SK-N-SH (cell line): ENCODE measurements around the gene HSD11B2. TPM values are rescaled to one million over a fixed set of nuclear protein-coding genes. Genes with fewer than 3 reads are reported as not detected.

Experiments
- CTCF ChIA-PET: fragments of 300-600, 350-600 bp; formaldehyde crosslinking; extraction: SDS; loops from one replicate; lab custom pipeline; 2021; lab: Yijun Ruan, JAX
- POLR2A ChIA-PET: fragments of 350-600 bp; sonication (Branson Sonifier 250); formaldehyde crosslinking; extraction: SDS; loops from one replicate; lab custom pipeline; 2020; ENCODE audit warnings: antibody characterized with exemption, inconsistent platforms; lab: Yijun Ruan, JAX
- DNase-seq: peaks from one replicate; pipeline ENCODE4 v3.0.0; 2012
- H2AFZ ChIP-seq: fragments of 200-600 bp; sonication (generic); 2 replicates; pipeline ENCODE4 v1.8.1; 2016; ENCODE audit warnings: antibody characterized with exemption, mild to moderate bottlenecking, low read depth
- H3F3A ChIP-seq: fragments of 200-600 bp; sonication (generic); replicated peaks from 2 replicates; pipeline ENCODE3; 2016; ENCODE audit warnings: antibody characterized with exemption, mild to moderate bottlenecking; ENCODE audit not compliant: insufficient read depth
- H3K27ac ChIP-seq, 2 experiments: fragments of 200-500 bp in 1 of 2; fragments of 200-600 bp in 1 of 2; sonication (Bioruptor generic) in 1 of 2; sonication (generic), shearing (Covaris generic) in 1 of 2; 2 replicates each; pipeline versions ENCODE4 v1.5.1 to v1.6.1; 2014 to 2016; ENCODE audit warnings: low read depth in 2 of 2, inconsistent platforms in 1 of 2, low read length in 1 of 2, mild to moderate bottlenecking in 1 of 2, mixed read lengths in 1 of 2
- H3K27me3 ChIP-seq: fragments of 200-600 bp; sonication (generic), shearing (Covaris generic); 2 replicates; pipeline ENCODE4 v1.6.1; 2016; ENCODE audit warnings: mixed run types; ENCODE audit not compliant: insufficient read depth
- H3K36me3 ChIP-seq, 2 experiments: fragments of 200-500 bp in 1 of 2; fragments of 200-600 bp in 1 of 2; sonication (Bioruptor generic) in 1 of 2; sonication (generic) in 1 of 2; replicated peaks in 1 of 2; 2 replicates each; pipeline versions ENCODE3 to v1.5.1; 2014 to 2016; ENCODE audit warnings: low read length in 1 of 2, mild to moderate bottlenecking in 1 of 2; ENCODE audit not compliant: insufficient read depth in 2 of 2, control insufficient read depth in 1 of 2
- H3K4me1 ChIP-seq, 2 experiments: fragments of 200-500 bp in 1 of 2; fragments of 200-600 bp in 1 of 2; sonication (Bioruptor generic) in 1 of 2; sonication (generic), shearing (Covaris generic) in 1 of 2; 2 replicates each; pipeline versions ENCODE4 v1.5.1 to v1.6.1; 2014 to 2016; ENCODE audit warnings: low read depth in 1 of 2, low read length in 1 of 2, mixed run types in 1 of 2; ENCODE audit not compliant: insufficient read depth in 2 of 2, control insufficient read depth in 1 of 2
- H3K4me2 ChIP-seq: fragments of 200-600 bp; sonication (generic), shearing (Covaris generic); 2 replicates; pipeline ENCODE4 v1.6.1; 2017; ENCODE audit warnings: mixed run types
- H3K4me3 ChIP-seq, 2 experiments: fragments of 200-500 bp in 1 of 2; fragments of 200-600 bp in 1 of 2; sonication (Bioruptor generic) in 1 of 2; sonication (generic), shearing (Covaris generic) in 1 of 2; 2 replicates each; pipeline versions ENCODE4 v1.5.1 to v1.8.1; 2014 to 2016; ENCODE audit warnings: low read depth in 2 of 2, inconsistent platforms in 1 of 2, low read length in 1 of 2, mild to moderate bottlenecking in 1 of 2, mixed read lengths in 1 of 2, moderate library complexity in 1 of 2
- H3K79me2 ChIP-seq: fragments of 200-600 bp; sonication (generic); 2 replicates; pipeline ENCODE4 v1.8.1; 2017; ENCODE audit warnings: mild to moderate bottlenecking; ENCODE audit not compliant: insufficient read depth
- H3K9ac ChIP-seq: fragments of 200-600 bp; sonication (generic); 2 replicates; pipeline ENCODE4 v1.6.1; 2017; ENCODE audit warnings: mixed run types
- H3K9me2 ChIP-seq: fragments of 200-600 bp; sonication (generic); 2 replicates; pipeline ENCODE4 v1.6.1; 2017; ENCODE audit warnings: mixed run types
- H3K9me3 ChIP-seq: fragments of 200-600 bp; sonication (generic); 2 replicates; pipeline ENCODE4 v1.6.1; 2017; ENCODE audit warnings: mixed run types, mild to moderate bottlenecking, moderate library complexity
- H4K20me1 ChIP-seq: fragments of 200-600 bp; sonication (generic); 2 replicates; pipeline ENCODE4 v1.6.1; 2017; ENCODE audit warnings: mild to moderate bottlenecking, mixed run types; ENCODE audit not compliant: insufficient read depth
- FOXJ3 ChIP-seq: sonication (generic); formaldehyde crosslinking; IDR thresholded peaks from 2 replicates; pipeline ENCODE4 v1.5.1; 2020; ENCODE audit warnings: mild to moderate bottlenecking, missing genetic modification reagents
- GATA2 ChIP-seq: sonication (generic); formaldehyde crosslinking; IDR thresholded peaks from 2 replicates; pipeline ENCODE4 v1.5.0; 2020; ENCODE audit warnings: mild to moderate bottlenecking, missing genetic modification reagents
- JUND ChIP-seq: IDR thresholded peaks from 2 replicates; pipeline ENCODE4 v1.4.0; 2012
- NFIC ChIP-seq: IDR thresholded peaks from 2 replicates; pipeline ENCODE4 v1.4.0; 2012; ENCODE audit warnings: borderline replicate concordance
- NRF1 ChIP-seq: IDR thresholded peaks from 2 replicates; pipeline ENCODE4 v1.6.1; 2012; ENCODE audit warnings: low read depth, mild to moderate bottlenecking, low read length
- RAD21 ChIP-seq: IDR thresholded peaks from 2 replicates; pipeline ENCODE4 v1.6.1; 2012; ENCODE audit warnings: mild to moderate bottlenecking, low read length
- RCOR1 ChIP-seq: fragments of 150-350 bp; IDR thresholded peaks from 2 replicates; pipeline ENCODE4 v1.6.1; 2017; ENCODE audit warnings: antibody characterized with exemption, low read length
- SIN3A ChIP-seq: IDR thresholded peaks from 2 replicates; pipeline ENCODE4 v1.6.1; 2012; ENCODE audit warnings: low read depth, mild to moderate bottlenecking, low read length, moderate library complexity, borderline replicate concordance
- TAF1 ChIP-seq: IDR thresholded peaks from 2 replicates; pipeline ENCODE4 v1.6.1; 2012; ENCODE audit warnings: low read depth, mild to moderate bottlenecking, low read length, moderate library complexity, borderline replicate concordance
- TCF12 ChIP-seq: IDR thresholded peaks from 2 replicates; pipeline ENCODE4 v1.4.0; 2012
- YY1 ChIP-seq: IDR thresholded peaks from 2 replicates; pipeline ENCODE4 v1.4.0; 2012; ENCODE audit warnings: low read depth, mild to moderate bottlenecking
- WGBS: methylation state at CpG from one replicate; pipeline ENCODE4 v1.1.6; 2017; ENCODE audit warnings: low lambda C conversion rate; 5-methylcytosine and 5-hydroxymethylcytosine counted together
- polyA plus RNA-seq, 3 experiments: library from polyadenylated mRNA; depleted of rRNA; stranded (reverse); fragments of >200 nt; gene quantifications; 2 replicates each; pipeline ENCODE4 v1.2.3, GENCODE V29; 2012
- TF ChIP-seq, protein P1 (sequence below): IDR thresholded peaks from 2 replicates; pipeline ENCODE4 v1.4.0; 2012; ENCODE audit warnings: low read depth, borderline replicate concordance
- TF ChIP-seq, protein P2 (sequence below): IDR thresholded peaks from 2 replicates; pipeline ENCODE4; 2012
- TF ChIP-seq, protein P3 (sequence below): fragments of 150-350 bp; IDR thresholded peaks from 2 replicates; pipeline ENCODE4 v1.6.1; 2016; ENCODE audit warnings: mild to moderate bottlenecking, low read depth, low read length
- TF ChIP-seq, protein P4 (sequence below): fragments of 200-600 bp; sonication (generic); IDR thresholded peaks from 2 replicates; pipeline ENCODE4 v1.6.1; 2017; ENCODE audit warnings: antibody characterized with exemption, mild to moderate bottlenecking, moderate library complexity

The HSD11B2 gene
- polyA plus RNA-seq, 1 of the 3 experiments (the other 2 are of a cell fraction), result 0.23 TPM

DNA sequence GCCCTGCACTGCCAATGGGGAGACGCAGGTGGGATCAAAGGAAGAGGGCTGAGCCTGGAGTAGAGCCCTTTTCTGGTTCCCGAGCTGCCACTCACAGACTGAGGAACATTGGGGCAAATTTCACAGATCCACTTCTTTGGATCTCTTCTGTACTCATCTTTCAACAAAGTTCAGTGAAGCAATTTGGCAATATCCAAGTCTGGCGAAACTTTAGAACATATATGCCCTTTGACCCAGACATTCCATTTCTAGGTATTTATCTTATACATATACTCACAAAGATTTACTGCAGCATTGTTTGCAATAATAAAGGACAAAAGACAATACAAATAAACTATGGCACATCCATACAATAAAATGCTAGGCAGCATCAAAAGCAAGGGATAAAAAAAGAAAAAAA lies 19.6 kb upstream of the HSD11B2 start:
- CTCF ChIA-PET, result interaction anchor here (1.2 kb wide), 1 partner anchor 133 kb away, joined by 4 read pairs; the partner anchor contains the start of gene PLEKHG4
- Histone ChIP-seq H3K4me1 (peaks cover 14 to 15% of the 10 kb centered on the region in 2 experiments; a peak in 3 of 4 replicates), H3K27ac (no peak overlapping the region), H3K9me3 (no peaks in the 10 kb centered on the region), H3F3A (peaks cover 15% of the 10 kb centered on the region), H3K79me2 (peaks cover 68% of the 10 kb centered on the region), H2AFZ (no peak overlapping the region)
- TF ChIP-seq, protein P1, sequence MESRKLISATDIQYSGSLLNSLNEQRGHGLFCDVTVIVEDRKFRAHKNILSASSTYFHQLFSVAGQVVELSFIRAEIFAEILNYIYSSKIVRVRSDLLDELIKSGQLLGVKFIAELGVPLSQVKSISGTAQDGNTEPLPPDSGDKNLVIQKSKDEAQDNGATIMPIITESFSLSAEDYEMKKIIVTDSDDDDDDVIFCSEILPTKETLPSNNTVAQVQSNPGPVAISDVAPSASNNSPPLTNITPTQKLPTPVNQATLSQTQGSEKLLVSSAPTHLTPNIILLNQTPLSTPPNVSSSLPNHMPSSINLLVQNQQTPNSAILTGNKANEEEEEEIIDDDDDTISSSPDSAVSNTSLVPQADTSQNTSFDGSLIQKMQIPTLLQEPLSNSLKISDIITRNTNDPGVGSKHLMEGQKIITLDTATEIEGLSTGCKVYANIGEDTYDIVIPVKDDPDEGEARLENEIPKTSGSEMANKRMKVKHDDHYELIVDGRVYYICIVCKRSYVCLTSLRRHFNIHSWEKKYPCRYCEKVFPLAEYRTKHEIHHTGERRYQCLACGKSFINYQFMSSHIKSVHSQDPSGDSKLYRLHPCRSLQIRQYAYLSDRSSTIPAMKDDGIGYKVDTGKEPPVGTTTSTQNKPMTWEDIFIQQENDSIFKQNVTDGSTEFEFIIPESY, result no peak
- TF ChIP-seq FOXJ3 (CRISPR knock-in tag) (no peak), JUND (no peak), SIN3A (no peak), YY1 (no peak), TAF1 (no peak), TCF12 (no peak), RAD21 (no peak), NRF1 (no peak)
- TF ChIP-seq, protein P2, sequence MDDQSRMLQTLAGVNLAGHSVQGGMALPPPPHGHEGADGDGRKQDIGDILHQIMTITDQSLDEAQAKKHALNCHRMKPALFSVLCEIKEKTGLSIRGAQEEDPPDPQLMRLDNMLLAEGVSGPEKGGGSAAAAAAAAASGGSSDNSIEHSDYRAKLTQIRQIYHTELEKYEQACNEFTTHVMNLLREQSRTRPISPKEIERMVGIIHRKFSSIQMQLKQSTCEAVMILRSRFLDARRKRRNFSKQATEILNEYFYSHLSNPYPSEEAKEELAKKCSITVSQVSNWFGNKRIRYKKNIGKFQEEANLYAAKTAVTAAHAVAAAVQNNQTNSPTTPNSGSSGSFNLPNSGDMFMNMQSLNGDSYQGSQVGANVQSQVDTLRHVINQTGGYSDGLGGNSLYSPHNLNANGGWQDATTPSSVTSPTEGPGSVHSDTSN, result no peak
- TF ChIP-seq, protein P3, sequence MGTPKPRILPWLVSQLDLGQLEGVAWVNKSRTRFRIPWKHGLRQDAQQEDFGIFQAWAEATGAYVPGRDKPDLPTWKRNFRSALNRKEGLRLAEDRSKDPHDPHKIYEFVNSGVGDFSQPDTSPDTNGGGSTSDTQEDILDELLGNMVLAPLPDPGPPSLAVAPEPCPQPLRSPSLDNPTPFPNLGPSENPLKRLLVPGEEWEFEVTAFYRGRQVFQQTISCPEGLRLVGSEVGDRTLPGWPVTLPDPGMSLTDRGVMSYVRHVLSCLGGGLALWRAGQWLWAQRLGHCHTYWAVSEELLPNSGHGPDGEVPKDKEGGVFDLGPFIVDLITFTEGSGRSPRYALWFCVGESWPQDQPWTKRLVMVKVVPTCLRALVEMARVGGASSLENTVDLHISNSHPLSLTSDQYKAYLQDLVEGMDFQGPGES, result no peak
- TF ChIP-seq, all 33 proteins: peak for 0
- DNase-seq, result no peak
- Histone ChIP-seq H3K36me3 (peaks cover 0 to 4% of the 10 kb centered on the region in 2 experiments), H3K4me3 (no peak overlapping the region), H3K9me2 (no peaks in the 10 kb centered on the region), H3K27me3 (no peaks in the 10 kb centered on the region), H3K4me2 (no peak overlapping the region), H4K20me1 (no peaks in the 10 kb centered on the region), H3K9ac (no peak overlapping the region)
- 90% methylated on average over 3 of the region's 3 CpGs for WGBS
- POLR2A ChIA-PET, result no interaction called here

DNA sequence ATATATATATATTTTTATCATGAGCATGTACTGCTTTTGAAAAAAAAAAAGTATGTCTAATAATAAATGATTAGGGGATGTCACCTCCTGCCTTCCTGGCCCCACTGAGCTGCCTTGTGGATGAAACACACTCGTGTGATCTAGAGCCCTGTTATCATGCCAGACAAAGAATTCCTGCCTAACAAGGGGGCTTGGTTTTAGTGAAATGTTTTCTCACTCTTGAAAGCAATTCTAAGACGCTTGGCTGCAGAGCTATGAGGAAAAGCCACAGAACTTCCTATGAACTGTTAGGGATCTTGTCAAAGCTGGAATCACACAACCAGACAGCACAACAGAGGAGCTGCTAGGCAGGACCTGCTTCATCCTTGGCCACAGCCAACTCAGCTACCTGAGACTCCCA lies 18.6 kb upstream of the HSD11B2 start:
- Histone ChIP-seq H3K79me2 (peaks cover 73% of the 10 kb centered on the region), H3K4me2 (no peak overlapping the region), H3K9me2 (no peaks in the 10 kb centered on the region), H3K9ac (no peak overlapping the region), H3K36me3 (peaks cover 0 to 4% of the 10 kb centered on the region in 2 experiments), H2AFZ (no peak overlapping the region), H3K27ac (peak overlapping the region in 1 of 2 experiments; percentile 33; a peak in 1 of 4 replicates), H3F3A (peaks cover 9% of the 10 kb centered on the region), H3K4me3 (no peak overlapping the region), H3K27me3 (no peaks in the 10 kb centered on the region), H3K9me3 (no peaks in the 10 kb centered on the region), H3K4me1 (peaks cover 5 to 6% of the 10 kb centered on the region in 2 experiments; a peak in 3 of 4 replicates), H4K20me1 (no peaks in the 10 kb centered on the region)
- ChIA-PET POLR2A (interaction anchor here (0.6 kb wide), 1 partner anchor 219 kb away, joined by 3 read pairs; no protein-coding TSS in a partner anchor), CTCF (interaction anchor here (0.7 to 1.4 kb wide), 4 partner anchors 12 to 134 kb away, joined by 3 to 6 read pairs (median 4); partner anchors contain the start of gene PLEKHG4)
- no peak for DNase-seq
- TF ChIP-seq RCOR1 (no peak), RAD21 (no peak), GATA2 (CRISPR knock-in tag) (no peak), NFIC (no peak)
- TF ChIP-seq, protein P4, sequence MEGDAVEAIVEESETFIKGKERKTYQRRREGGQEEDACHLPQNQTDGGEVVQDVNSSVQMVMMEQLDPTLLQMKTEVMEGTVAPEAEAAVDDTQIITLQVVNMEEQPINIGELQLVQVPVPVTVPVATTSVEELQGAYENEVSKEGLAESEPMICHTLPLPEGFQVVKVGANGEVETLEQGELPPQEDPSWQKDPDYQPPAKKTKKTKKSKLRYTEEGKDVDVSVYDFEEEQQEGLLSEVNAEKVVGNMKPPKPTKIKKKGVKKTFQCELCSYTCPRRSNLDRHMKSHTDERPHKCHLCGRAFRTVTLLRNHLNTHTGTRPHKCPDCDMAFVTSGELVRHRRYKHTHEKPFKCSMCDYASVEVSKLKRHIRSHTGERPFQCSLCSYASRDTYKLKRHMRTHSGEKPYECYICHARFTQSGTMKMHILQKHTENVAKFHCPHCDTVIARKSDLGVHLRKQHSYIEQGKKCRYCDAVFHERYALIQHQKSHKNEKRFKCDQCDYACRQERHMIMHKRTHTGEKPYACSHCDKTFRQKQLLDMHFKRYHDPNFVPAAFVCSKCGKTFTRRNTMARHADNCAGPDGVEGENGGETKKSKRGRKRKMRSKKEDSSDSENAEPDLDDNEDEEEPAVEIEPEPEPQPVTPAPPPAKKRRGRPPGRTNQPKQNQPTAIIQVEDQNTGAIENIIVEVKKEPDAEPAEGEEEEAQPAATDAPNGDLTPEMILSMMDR, result no peak
- TF ChIP-seq, protein P1, result no peak
- WGBS, result 74% methylated on average over 2 of the region's 2 CpGs
